Liver (tissue), 9 donors: Measurements from ENCODE around the gene CBX8. TPM values are rescaled to one million over a fixed set of nuclear protein-coding genes. Genes with fewer than 3 reads are reported as not detected.

Experiments
- DNase-seq: peaks from one replicate; pipeline ENCODE4 v3.0.0-alpha.2; 2017; ENCODE audit warnings: low spot score
- H3K27ac ChIP-seq, 2 donors: one replicate each; pipeline ENCODE4 v1.7.0; 2013; ENCODE audit warnings: inconsistent platforms in 2 of 2, low read length in 2 of 2, control low read depth in 1 of 2, low read depth in 1 of 2, mild to moderate bottlenecking in 1 of 2
- H3K27me3 ChIP-seq, 4 donors: one replicate each; pipeline versions ENCODE4 v1.6.1 to v1.7.0; 2013; ENCODE audit warnings: low read length in 3 of 4, inconsistent platforms in 1 of 4, mild to moderate bottlenecking in 1 of 4, moderate library complexity in 1 of 4; ENCODE audit not compliant: control insufficient read depth in 4 of 4, insufficient read depth in 4 of 4
- H3K36me3 ChIP-seq, 4 donors: one replicate each; pipeline versions ENCODE4 v1.6.1 to v1.7.0; 2013; ENCODE audit warnings: low read length in 3 of 4, mild to moderate bottlenecking in 3 of 4, low read depth in 1 of 4, moderate library complexity in 1 of 4; ENCODE audit not compliant: control insufficient read depth in 4 of 4, insufficient read depth in 3 of 4
- H3K4me1 ChIP-seq, 4 donors: one replicate each; pipeline versions ENCODE4 v1.6.1 to v1.7.0; 2013; ENCODE audit warnings: low read length in 3 of 4, mild to moderate bottlenecking in 3 of 4, moderate library complexity in 1 of 4; ENCODE audit not compliant: control insufficient read depth in 4 of 4, insufficient read depth in 4 of 4
- H3K4me3 ChIP-seq, 3 donors: one replicate each; pipeline versions ENCODE4 v1.6.1 to v1.7.0; 2013; ENCODE audit warnings: low read length in 3 of 3, control low read depth in 1 of 3, low read depth in 1 of 3, mild to moderate bottlenecking in 1 of 3
- H3K9ac ChIP-seq, 2 donors: one replicate each; pipeline ENCODE4 v1.7.0; 2013; ENCODE audit warnings: low read length in 2 of 2, mild to moderate bottlenecking in 2 of 2, moderate library complexity in 2 of 2, control low read depth in 1 of 2, low read depth in 1 of 2
- H3K9me3 ChIP-seq, 4 donors: one replicate each; pipeline versions ENCODE4 v1.6.1 to v1.7.0; 2013; ENCODE audit warnings: low read length in 3 of 4; ENCODE audit not compliant: control insufficient read depth in 4 of 4
- ATF3 ChIP-seq: IDR thresholded peaks from 2 replicates; pipeline ENCODE4 v1.6.1; 2016; ENCODE audit warnings: antibody characterized with exemption
- CTCF ChIP-seq: fragments of 150-350 bp; IDR thresholded peaks from 2 replicates; pipeline ENCODE4 v1.5.1; 2017; ENCODE audit warnings: improper control_type of control experiment, low read depth, low read length; ENCODE audit not compliant: missing input control
- EGR1 ChIP-seq, 2 donors: IDR thresholded peaks; 2 replicates each; pipeline ENCODE4 v1.6.1; 2016 to 2018; ENCODE audit warnings: antibody characterized with exemption in 2 of 2, low read depth in 2 of 2
- FOXA1 ChIP-seq: IDR thresholded peaks from 2 replicates; pipeline ENCODE4 v1.6.1; 2016; ENCODE audit warnings: antibody characterized with exemption
- FOXA2 ChIP-seq: IDR thresholded peaks from 2 replicates; pipeline ENCODE4 v1.6.1; 2016; ENCODE audit warnings: antibody characterized with exemption
- GABPA ChIP-seq, 2 donors: IDR thresholded peaks in 1 of 2; conservative IDR thresholded peaks in 1 of 2; 2 replicates each; pipeline ENCODE4 v1.6.1; 2016; ENCODE audit warnings: antibody characterized with exemption in 2 of 2, mild to moderate bottlenecking in 1 of 2, moderate library complexity in 1 of 2
- HNF4A ChIP-seq, 2 donors: conservative IDR thresholded peaks; 2 replicates each; pipeline ENCODE4 v1.6.1; 2016; ENCODE audit warnings: antibody characterized with exemption in 2 of 2, mild to moderate bottlenecking in 2 of 2
- HNF4G ChIP-seq: IDR thresholded peaks from 2 replicates; pipeline ENCODE4 v1.6.1; 2016; ENCODE audit warnings: antibody characterized with exemption
- JUND ChIP-seq, 2 donors: IDR thresholded peaks; 2 replicates each; pipeline ENCODE4 v1.6.1; 2016; ENCODE audit warnings: antibody characterized with exemption in 2 of 2
- MAX ChIP-seq: IDR thresholded peaks from 2 replicates; pipeline ENCODE4 v1.6.1; 2016; ENCODE audit warnings: antibody characterized with exemption
- NR2F2 ChIP-seq: IDR thresholded peaks from 2 replicates; pipeline ENCODE4 v1.6.1; 2016; ENCODE audit warnings: antibody characterized with exemption
- RAD21 ChIP-seq, 2 donors: IDR thresholded peaks; 2 replicates each; pipeline ENCODE4 v1.6.1; 2016; ENCODE audit warnings: antibody characterized with exemption in 2 of 2, mild to moderate bottlenecking in 2 of 2
- REST ChIP-seq: IDR thresholded peaks from 2 replicates; pipeline ENCODE4 v1.6.1; 2016; ENCODE audit warnings: antibody characterized with exemption, mild to moderate bottlenecking
- RXRA ChIP-seq, 2 donors: IDR thresholded peaks; 2 replicates each; pipeline ENCODE4 v1.6.1; 2017 to 2018; ENCODE audit warnings: antibody characterized with exemption in 2 of 2, mild to moderate bottlenecking in 1 of 2
- SP1 ChIP-seq: IDR thresholded peaks from 2 replicates; pipeline ENCODE4 v1.6.1; 2018; ENCODE audit warnings: antibody characterized with exemption, mild to moderate bottlenecking
- TAF1 ChIP-seq: conservative IDR thresholded peaks from 2 replicates; pipeline ENCODE4 v1.6.1; 2016; ENCODE audit warnings: antibody characterized with exemption, mild to moderate bottlenecking
- YY1 ChIP-seq: IDR thresholded peaks from 2 replicates; pipeline ENCODE4 v1.6.1; 2016; ENCODE audit warnings: antibody characterized with exemption, mild to moderate bottlenecking
- ZBTB33 ChIP-seq: IDR thresholded peaks from 2 replicates; pipeline ENCODE4 v1.6.1; 2016; ENCODE audit warnings: antibody characterized with exemption
- WGBS: extraction: QIAGEN DNeasy Blood & Tissue Kit; methylation state at CpG from one replicate; pipeline ENCODE4 v1.1.7; 2013; 5-methylcytosine and 5-hydroxymethylcytosine counted together
- polyA plus RNA-seq, 2 donors: library from polyadenylated mRNA; stranded (reverse) in 1 of 2; unstranded in 1 of 2; fragments of 200-250 nt in 1 of 2; fragments of >200 nt in 1 of 2; fragmentation: Nextera tagmentation in 1 of 2; extraction: Ambion mirVana in 1 of 2; gene quantifications; one replicate each; pipeline versions ENCODE4 v1.2.1 to v1.2.3, GENCODE V29; 2013 to 2015
- total RNA-seq, 2 donors: library from RNA; depleted of rRNA; stranded (reverse); fragments of >200 nt; gene quantifications; one replicate each; pipeline ENCODE4 v1.2.3, GENCODE V29; 2014
- donor health status: healthy.
- donor health status: healthy.
- donor health status: healthy.
- donor health status: healthy.
- donor health status: healthy.

The CBX8 gene
- total and polyA plus RNA-seq, 4 donors: 0.75 to 2.7 (median 1.9) TPM

GRCh38 chr17:79802039-79802735 is 5.3 kb upstream of the CBX8 start:
- no peak for DNase-seq
- no peak overlapping the region for H3K9ac ChIP-seq
- H3K4me1 ChIP-seq: peaks cover 6 to 38% (median 16%) of the 10 kb centered on the region in 4 donors
- H3K9me3 ChIP-seq: peaks cover 0 to 6% (median 0%) of the 10 kb centered on the region in 4 donors
- H3K36me3 ChIP-seq: no peaks in the 10 kb centered on the region
- no peak overlapping the region for H3K27ac ChIP-seq
- peaks cover 11 to 61% (median 31%) of the 10 kb centered on the region in 4 donors for H3K27me3 ChIP-seq
- WGBS: 9% methylated on average over 11 of the region's 11 CpGs
- TF ChIP-seq FOXA1: no peak
- no peak for TF ChIP-seq ZBTB33
- TF ChIP-seq ATF3: no peak
- TF ChIP-seq EGR1 (IDR thresholded peaks at IDR 0.05; ENCODE audit: low read depth in 2 of 2): no peak
- no peak for TF ChIP-seq GABPA (IDR thresholded peaks at IDR 0.05 in 1 of 2, conservative IDR thresholded peaks at IDR 0.05 in 1 of 2)
- TF ChIP-seq SP1: no peak
- TF ChIP-seq RXRA (IDR thresholded peaks at IDR 0.05): no peak
- TF ChIP-seq MAX: no peak
- no peak for TF ChIP-seq REST
- no peak for TF ChIP-seq HNF4G
- no peak for TF ChIP-seq RAD21 (IDR thresholded peaks at IDR 0.05)
- no peak for TF ChIP-seq JUND (IDR thresholded peaks at IDR 0.05)
- TF ChIP-seq YY1: no peak
- no peak for TF ChIP-seq CTCF
- no peak for TF ChIP-seq TAF1
- TF ChIP-seq FOXA2: no peak
- TF ChIP-seq HNF4A (conservative IDR thresholded peaks at IDR 0.05): no peak
- TF ChIP-seq NR2F2: no peak
- H3K4me3 ChIP-seq: no peak overlapping the region
